RWPE2 (cell line): ENCODE results near the gene ATP9A.
A peak's percentile ranks its signal among the peaks of the same experiment; 100 is the strongest.

ENCODE experiments used
- ATAC-seq: fragments of 200-7000 bp; cut with Tn5 transposase; 3 replicates; pipeline ENCODE4 v1.9.1; 2021; ENCODE audit warnings: low read depth
- DNase-seq: peaks from one replicate; pipeline ENCODE4 v3.0.0-alpha.2; 2020; ENCODE audit warnings: low spot score
- H3K27ac ChIP-seq: fragments of 450-650 bp; 2 replicates; pipeline ENCODE4 v1.5.1; 2017; ENCODE audit warnings: mild to moderate bottlenecking; ENCODE audit not compliant: poor library complexity, severe bottlenecking
- H3K27me3 ChIP-seq: fragments of 250-450 bp; sonication (Bioruptor Pico); 2 replicates; pipeline ENCODE4 v1.5.1; 2021; ENCODE audit warnings: mild to moderate bottlenecking, moderate library complexity; ENCODE audit not compliant: insufficient read depth, poor library complexity, severe bottlenecking
- H3K36me3 ChIP-seq: fragments of 250-450 bp; sonication (Bioruptor Pico); 2 replicates; pipeline ENCODE4 v1.5.1; 2020; ENCODE audit warnings: low read depth, mild to moderate bottlenecking, moderate library complexity
- H3K4me1 ChIP-seq: fragments of 250-450 bp; sonication (Bioruptor Pico); 2 replicates; pipeline ENCODE4 v1.5.1; 2021; ENCODE audit warnings: mild to moderate bottlenecking, moderate library complexity; ENCODE audit not compliant: insufficient read depth, poor library complexity, severe bottlenecking
- H3K4me3 ChIP-seq: fragments of 250-450 bp; sonication (Bioruptor Pico); 2 replicates; pipeline ENCODE4 v1.5.1; 2021; ENCODE audit warnings: mild to moderate bottlenecking, moderate library complexity; ENCODE audit not compliant: severe bottlenecking
- H3K9me3 ChIP-seq: fragments of 250-450 bp; sonication (Bioruptor Pico); 2 replicates; pipeline ENCODE4 v1.5.1; 2021; ENCODE audit warnings: mild to moderate bottlenecking, moderate library complexity; ENCODE audit not compliant: severe bottlenecking
- CTCF ChIP-seq: fragments of 450-650 bp; IDR thresholded peaks from one replicate; pipeline ENCODE4 v1.5.1; 2017; ENCODE audit warnings: mild to moderate bottlenecking, moderate library complexity; ENCODE audit not compliant: poor library complexity, severe bottlenecking

The ATP9A gene

GRCh38 chr20:51563486-51564332 lies 204.5 kb downstream of the ATP9A start:
- peaks cover 20% of the 10 kb centered on the region for H3K4me1 ChIP-seq
- peaks cover 44% of the 10 kb centered on the region for H3K27me3 ChIP-seq
- no peaks in the 10 kb centered on the region for H3K36me3 ChIP-seq
- TF ChIP-seq CTCF, result no peak
- no peak overlapping the region for H3K27ac ChIP-seq
- ATAC-seq (peak; percentile 36), DNase-seq (no peak)
- H3K4me3 ChIP-seq, result no peak overlapping the region
- H3K9me3 ChIP-seq, result no peaks in the 10 kb centered on the region

GRCh38 chr20:51563174-51563485 lies 205.1 kb downstream of the ATP9A start:
- peaks cover 44% of the 10 kb centered on the region for H3K27me3 ChIP-seq
- ATAC-seq (no peak), DNase-seq (no peak)
- no peaks in the 10 kb centered on the region for H3K36me3 ChIP-seq
- H3K4me1 ChIP-seq, result peaks cover 20% of the 10 kb centered on the region
- no peak overlapping the region for H3K4me3 ChIP-seq
- no peak overlapping the region for H3K27ac ChIP-seq
- no peak for TF ChIP-seq CTCF
- no peaks in the 10 kb centered on the region for H3K9me3 ChIP-seq

- H3K27ac ChIP-seq, result no peak overlapping the region
- H3K27me3 ChIP-seq, result peaks cover 44% of the 10 kb centered on the region
- peaks cover 20% of the 10 kb centered on the region for H3K4me1 ChIP-seq
- DNase-seq, result no peak
- H3K36me3 ChIP-seq, result no peaks in the 10 kb centered on the region
- ATAC-seq, result peak; percentile 81
- peak; percentile 68 for TF ChIP-seq CTCF
- H3K4me3 ChIP-seq, result peak overlapping the region; percentile 24
- H3K9me3 ChIP-seq, result no peaks in the 10 kb centered on the region
Measured at GRCh38 chr20:51562332-51563173, 205.6 kb downstream of the ATP9A start.

GRCh38 chr20:51562027-51562331 lies 206.2 kb downstream of the ATP9A start:
- Histone ChIP-seq H3K4me1 (peaks cover 20% of the 10 kb centered on the region), H3K27me3 (peaks cover 44% of the 10 kb centered on the region), H3K27ac (no peak overlapping the region), H3K4me3 (peak overlapping the region; percentile 24), H3K36me3 (no peaks in the 10 kb centered on the region), H3K9me3 (no peaks in the 10 kb centered on the region)
- ATAC-seq, result peak; percentile 16
- TF ChIP-seq CTCF, result no peak
- DNase-seq, result no peak
